GM10847 (cell line): ENCODE data around the gene MUC2.

ENCODE experiments used
- POLR2A ChIP-seq: IDR thresholded peaks from 2 replicates; pipeline ENCODE4 v1.6.1; 2011; ENCODE audit not compliant: insufficient read length; ENCODE audit errors: extremely low read depth

Gene MUC2

DNA sequence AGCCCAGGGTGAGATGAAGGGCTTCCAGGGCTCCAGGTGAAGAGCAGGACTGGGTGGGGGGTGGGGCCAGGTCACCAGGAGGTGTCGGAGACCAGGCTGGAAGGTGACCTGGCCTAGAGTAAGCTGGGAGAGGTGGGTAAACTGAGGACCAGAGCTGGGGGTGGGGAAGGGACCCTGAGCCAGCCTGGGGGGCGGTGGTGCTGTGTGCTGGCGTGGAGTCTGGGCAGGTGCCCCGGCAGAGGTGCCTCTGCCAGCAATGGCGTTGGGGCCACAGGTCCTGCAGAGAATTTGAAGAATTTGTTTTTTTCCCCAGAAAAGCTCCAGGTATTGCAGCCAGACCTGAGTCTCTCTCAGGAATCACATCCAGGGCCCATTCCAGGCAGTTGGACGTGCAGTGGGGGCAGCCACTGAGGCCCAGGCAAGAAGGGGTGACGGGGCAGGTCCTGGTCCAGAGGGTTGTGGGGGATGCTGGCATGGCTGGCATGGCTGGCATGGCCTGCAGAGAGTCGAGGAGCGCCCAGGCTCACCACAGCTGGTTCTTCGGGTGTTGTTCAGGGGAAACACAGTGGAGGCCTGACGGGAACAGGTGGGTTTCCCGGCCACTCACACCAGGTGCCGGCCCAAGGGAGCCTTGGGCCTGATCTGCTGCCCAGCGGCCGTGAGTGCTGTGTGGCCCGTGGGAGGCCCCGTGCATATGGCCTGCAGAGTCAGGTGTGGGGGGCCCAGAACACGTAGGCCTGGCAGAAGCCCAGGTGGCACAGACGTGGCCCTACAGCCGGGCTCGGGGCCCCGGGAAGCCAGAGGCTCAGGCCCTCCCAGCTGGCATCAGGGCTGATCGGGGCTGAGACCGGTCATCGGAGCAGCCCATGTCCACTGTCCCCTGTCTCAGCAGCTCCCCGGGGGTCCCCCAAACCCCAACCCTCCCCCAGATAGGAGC, 31.8 kb upstream of the MUC2 start:
- TF ChIP-seq POLR2A, result no peak

DNA sequence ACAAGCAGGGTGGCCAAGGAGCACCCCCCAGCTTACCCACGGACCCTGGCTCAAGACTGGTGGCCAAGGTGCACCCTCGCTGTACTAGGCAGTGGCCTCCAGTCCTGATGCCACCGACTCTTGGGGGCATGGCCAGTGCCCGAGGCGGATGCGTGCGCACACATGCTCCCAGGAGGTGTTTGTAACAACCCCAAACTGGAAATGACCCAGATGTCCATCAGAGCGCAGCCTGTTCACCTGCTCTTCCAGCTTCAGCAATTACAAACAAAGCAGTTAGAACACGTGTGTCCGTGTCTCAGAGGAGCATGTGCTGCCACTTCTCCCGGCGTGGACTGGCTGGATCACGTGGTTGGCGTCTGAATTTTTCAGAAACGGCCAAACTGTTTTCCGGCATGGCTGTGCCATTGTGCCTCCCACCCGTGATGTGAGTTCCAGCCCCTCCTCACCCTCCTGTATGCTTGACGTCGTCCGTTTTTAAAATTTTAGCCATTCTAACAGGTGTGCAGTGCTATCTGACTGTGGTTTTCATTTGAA, 31.0 kb upstream of the MUC2 start:
- no peak for TF ChIP-seq POLR2A

DNA sequence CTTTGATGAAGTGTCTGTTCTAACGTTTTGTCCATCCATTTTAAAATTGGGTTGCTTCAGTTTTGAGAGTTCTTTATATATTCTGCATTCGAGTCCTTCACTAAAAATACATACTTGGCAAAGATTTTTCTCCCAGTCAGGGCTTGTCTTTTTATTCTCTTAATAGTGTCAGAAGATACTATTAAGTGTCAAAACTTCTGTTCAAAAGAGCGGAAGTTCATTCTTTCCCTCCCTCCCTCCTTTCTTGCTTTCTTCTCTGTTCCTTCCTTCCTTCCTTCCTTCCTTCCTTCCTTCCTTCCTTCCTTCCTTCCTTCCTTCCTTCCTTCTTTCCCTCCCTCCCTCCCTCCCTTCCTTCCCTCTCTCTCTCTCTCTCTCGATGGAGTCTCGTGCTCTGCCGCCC, 30.5 kb upstream of the MUC2 start:
- TF ChIP-seq POLR2A, result no peak

DNA sequence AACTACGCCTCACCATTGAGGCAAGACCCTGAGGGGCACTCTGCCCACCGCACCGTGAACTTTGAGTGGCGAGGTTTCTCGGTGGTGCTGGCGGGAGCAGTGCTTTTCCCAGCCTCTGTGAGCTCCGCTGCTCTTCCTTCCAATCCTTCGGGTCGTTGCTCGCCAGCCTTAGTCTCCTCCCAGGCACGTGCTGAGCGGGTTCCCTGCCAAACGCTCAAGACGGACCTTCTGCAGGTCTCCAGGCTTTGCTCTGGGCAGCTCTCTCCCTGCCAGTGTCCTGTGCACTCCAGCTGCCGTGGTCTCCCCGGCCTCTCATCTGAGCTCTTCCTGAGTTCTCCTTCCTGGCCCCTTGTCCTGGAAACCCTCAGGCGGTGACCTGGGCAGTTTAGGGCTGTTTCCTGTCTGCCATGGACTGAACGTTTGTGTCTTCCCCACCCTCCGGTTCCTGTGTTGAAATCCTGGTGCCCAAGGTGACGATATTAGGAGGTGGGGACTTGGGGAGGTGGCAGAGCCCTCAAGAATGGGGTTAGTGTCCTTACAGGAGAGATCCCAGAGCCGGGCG, 27.0 kb upstream of the MUC2 start:
- TF ChIP-seq POLR2A, result no peak

DNA sequence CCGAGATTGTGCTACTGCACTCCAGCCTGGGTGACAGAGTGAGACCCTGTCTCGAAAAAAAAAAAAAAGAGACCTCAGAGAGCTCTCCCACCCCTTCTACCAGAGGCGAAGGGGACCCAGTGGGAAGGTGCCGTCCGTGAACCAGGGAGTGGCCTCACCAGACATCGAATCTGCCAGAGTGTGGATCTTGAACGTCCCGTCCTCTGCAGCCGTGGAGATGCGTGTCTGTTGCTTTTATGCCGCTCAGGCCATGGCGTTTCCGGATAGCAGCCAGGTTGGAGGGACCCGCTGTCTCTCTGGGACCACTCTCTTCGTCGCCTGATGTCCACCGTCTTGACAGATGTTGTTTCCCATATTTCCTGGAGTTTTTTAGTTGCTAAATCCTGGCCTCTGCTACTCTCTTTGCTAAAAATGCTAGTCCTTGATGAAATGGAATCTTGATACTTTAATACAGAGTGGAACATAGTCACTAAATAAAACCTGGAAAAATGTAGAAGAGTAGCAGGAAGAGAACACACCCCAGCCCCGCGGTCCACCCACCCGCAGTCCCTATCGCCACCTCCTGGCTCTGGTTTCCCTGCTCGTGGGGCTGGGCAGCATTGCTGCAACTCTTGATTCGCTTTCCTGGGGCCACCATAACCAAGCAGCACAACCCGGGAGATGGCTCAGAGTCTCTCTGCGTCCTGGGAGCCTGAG, 26.2 kb upstream of the MUC2 start:
- TF ChIP-seq POLR2A, result no peak

DNA sequence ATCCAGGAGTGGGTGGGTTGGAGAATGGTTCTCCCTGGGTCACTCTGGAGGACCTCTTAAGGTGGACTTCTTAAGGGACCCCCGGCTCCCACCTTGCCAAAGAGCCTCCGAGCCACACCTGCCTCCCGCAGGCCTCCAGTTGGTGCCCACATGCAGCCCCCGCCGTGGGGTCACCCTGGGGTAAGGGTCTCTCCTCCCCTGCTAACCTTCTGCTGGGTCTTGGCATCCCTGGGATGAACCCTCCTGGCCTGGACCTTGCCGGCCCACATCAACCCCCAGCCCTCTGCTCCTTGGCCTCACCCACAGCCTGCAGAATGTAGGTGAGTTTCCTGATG, 25.6 kb upstream of the MUC2 start:
- no peak for TF ChIP-seq POLR2A

DNA sequence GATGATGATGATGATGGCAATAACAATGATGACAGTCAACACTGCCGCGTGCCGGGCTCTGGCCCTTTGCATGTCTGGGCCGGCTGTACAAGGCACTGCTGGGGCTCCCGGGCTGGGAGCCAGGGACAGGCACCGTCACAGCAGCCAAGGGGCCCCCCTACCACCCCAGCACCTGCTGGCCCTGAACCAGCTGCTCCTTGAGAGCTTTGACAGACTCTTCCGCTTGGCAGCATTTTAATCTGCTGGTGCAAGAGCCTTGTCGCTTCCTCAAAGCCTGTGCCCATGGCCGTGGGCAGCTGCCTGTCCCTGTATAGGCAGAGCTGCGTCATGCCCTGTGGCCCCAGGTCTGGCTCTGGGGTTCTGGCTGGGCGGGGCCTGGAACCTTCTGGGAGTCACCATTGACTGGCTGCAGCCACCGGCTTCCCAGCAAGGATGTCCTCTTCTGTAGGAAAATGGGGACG, 25.2 kb upstream of the MUC2 start:
- no peak for TF ChIP-seq POLR2A

DNA sequence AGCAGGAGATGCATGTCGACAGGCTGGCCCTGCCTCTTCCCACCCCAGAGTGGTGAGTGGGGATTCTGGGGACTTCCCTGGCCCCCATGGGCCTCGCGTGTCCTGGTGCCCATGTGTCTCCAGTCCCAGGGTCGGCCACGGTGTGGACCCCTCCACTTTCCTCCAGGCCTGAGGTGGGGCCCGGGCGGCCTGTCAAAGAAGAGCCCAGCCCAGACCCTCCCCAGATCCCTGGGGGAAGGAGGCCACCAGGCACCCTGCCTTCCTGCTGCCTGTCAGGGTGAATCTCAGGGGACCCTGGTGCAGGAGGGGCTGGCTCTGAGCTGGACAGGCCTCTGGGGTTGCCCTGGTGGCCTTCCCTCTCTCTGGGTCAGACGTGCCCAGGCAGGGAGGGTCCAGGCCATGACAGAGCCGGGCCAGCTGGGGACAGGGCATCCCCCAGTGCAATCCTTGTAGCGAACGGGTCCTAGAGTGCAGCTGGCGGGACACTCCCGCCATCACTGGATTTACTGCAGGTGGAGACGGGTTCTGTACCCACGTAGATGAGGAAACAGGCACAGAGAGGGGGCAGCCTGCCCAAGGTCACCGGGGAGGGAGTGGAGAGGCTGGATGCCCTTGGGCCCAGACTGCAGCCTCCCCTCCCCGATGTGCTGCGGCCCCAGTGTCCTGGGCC, 24.6 kb upstream of the MUC2 start:
- no peak for TF ChIP-seq POLR2A

DNA sequence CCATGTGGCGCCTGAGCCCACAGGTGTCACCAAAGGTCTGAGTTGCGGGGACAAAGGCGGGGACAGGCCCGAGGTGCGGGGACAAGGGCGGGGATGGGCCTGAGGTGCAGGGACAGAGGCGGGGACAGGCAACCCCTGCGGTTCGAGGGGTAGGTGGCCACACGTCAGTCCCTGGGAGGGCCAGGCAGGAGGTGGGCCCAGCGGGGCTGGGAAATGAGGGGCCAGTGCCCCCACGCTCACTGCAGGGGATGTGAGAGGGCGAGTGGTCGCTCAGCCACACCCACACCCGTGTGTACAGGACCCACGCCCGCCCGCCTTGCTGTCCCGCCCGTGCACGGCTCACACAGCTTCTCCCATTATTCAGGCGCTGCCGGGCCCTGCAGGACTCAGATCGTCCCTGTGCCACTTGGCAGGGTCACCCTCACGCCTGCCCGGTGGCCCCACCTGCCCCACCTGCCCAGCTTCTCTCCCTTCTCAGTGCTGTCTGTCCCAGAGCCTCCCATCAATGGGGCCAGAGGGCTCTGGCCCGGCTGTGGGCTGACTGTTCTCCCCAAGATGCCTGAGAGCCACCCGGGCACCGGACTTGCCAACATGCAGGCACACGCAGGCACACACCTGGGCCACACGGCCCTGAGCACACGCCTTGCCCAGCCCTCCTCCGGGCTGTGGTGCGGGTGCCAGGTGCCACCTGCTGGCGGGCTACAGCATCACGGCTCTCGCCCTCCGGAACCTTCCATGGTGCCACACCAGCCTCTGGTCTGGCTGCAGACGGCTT, 23.9 kb upstream of the MUC2 start:
- no peak for TF ChIP-seq POLR2A

DNA sequence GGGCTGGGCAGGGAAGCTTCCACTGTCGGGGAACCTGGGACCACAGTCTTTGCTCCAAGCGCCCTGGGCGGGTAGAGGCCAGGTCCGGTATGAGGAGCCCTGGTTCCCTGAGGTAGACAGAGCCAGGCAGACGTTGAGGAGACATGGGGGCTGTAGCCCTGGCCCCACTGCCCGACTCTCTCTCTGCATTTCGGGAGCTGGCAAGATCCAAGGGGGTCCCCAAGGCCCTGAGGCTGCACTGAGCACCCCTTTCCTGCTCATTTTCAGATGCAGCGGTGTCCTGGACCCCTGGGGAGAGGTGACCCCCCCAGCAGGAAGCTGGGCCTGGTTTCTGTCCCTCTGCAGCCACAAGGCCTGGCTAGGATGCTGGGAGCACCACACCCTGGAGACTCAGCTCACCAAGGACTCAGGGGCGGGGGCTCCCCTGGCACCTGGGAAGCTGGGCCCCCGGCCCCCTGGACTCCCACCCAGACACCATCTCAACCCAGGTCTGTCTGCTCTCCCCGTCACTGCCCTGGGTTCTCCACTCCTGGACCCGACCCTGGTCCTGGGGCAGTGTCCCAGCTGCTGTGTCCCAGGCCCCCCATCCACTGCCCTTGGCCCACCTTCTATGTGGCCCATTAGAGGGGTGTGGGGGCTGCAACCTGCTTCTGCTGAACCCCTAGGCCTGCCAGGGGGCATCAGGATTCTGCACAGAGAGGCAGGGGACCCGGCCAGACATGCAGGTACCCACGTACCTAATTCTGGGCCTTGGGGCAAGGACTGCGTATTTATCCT, 23.1 kb upstream of the MUC2 start:
- TF ChIP-seq POLR2A, result no peak

DNA sequence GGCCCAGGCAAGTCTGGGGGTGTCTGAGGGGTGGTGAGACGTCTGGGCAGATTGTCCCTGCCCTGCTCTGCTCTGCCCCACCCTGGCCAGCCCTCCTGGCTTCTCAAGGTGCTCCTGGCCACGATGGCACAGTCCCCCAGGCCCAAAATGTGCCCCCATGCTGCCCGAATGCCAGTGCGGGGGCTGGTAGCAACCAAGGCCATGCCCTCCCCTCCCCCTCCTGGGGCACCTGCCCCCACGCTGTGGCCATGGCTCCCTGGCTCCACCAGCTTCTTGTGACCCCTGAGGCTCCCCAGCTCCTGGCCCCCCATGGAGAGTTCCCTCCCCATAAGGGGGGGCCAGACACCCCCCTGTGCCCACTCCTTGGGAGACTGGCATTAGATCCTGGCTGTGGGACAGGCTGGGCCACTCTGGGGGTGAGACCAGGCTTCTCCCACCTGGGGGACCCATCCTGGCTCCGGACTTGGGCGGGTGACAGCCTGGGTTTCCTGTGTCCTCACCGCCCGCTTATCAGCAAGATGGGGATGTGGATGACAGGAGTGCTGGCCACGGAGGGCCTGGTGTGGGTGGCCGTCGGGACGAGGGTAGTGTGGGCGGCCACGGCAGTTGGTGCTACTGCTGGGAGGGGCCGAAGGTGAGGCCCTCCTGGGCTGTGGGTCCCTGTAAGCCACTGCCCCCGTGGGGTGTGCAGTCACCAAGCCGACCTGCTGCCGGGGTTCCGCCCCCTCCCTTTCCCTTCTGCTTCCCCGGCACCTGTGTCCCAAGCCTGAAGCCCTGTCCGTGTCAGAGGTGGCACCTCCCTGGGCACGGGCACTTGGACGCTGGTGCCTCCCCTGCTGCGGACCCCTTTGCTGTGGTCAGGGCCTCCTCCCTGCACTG, 22.3 kb upstream of the MUC2 start:
- no peak for TF ChIP-seq POLR2A

DNA sequence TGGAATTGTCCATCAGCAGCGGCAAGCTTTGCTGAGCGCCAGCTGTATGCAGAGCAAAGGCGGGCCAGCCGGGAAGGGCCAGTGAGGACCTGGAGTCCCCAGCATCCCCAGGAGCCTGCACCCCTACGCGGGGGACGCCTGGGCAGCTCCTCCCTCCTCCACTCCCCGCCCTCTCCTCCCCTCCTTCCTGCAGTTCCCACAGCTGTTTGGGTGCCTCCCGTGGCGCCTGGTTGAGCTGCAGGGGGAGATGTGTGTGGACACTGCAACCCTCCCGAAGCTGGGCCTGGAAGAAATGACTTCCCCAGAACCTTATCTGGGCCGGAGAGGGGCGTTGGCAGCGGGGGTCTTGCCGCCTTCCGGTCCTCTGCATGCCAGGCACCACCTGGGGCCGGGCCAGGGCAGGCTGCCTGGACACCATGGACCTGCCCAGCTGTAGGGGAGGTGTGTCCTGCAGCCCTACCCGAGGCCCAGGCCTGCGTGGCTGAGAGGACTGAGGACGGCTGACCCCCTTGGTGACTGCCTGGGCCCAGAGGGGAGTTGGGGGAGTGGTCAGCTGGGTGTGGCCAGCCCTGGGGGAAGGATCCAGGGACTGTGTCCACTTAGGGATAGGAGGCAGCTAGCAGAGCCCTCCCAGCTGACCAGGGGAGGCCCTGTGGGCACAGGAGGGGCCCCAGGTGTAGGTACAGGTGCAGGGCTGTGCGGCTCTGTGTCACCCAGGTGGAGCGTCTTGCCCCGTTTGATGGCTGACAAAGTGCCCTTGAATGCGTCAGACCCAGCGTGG, 21.4 kb upstream of the MUC2 start:
- TF ChIP-seq POLR2A, result no peak
